Adipose tissue (tissue), 3 donors: Measurements from ENCODE around the gene GRWD1. TPM values are rescaled to one million over a fixed set of nuclear protein-coding genes. Genes with fewer than 3 reads are reported as not detected.
"Not testable (repeated sequence)": the region's sequence is repeated elsewhere in the genome, so short reads cannot be mapped to it uniquely, and the experiment has no call there.

Experiments
- H3K27ac ChIP-seq: one replicate; pipeline ENCODE4 v1.5.1; 2013; ENCODE audit warnings: low read depth, low read length
- WGBS, 3 donors: extraction: QIAGEN DNeasy Blood & Tissue Kit; methylation state at CpG; one replicate each; pipeline ENCODE4 v1.1.7; 2013; 5-methylcytosine and 5-hydroxymethylcytosine counted together
- polyA plus RNA-seq, 3 donors: library from polyadenylated mRNA; stranded (reverse); fragments of 200-250 nt; gene quantifications; one replicate each; pipeline ENCODE4 v1.2.3, GENCODE V29; 2013
- donor health status: healthy with polysubstance abuse.
- donor health status: Bipolar disorder and iron deficiency.
- donor health status: healthy.

GRWD1 gene
- polyA plus RNA-seq, 3 donors = 7.5 to 29.5 (median 12.7) TPM

- 82 to 88% (median 87%) methylated on average over 14 of the region's 14 CpGs for WGBS, 3 donors
- no peak overlapping the region for H3K27ac ChIP-seq
Observed at GRCh38 chr19:48473161-48473966, 27.6 kb downstream of the GRWD1 start.

GRCh38 chr19:48474084-48474592 is 28.4 kb downstream of the GRWD1 start:
- H3K27ac ChIP-seq = no peak overlapping the region
- WGBS, 3 donors = 85 to 92% (median 91%) methylated on average over 13 to 16 of the region's 16 CpGs

GRCh38 chr19:48475369-48476068 is 29.7 kb downstream of the GRWD1 start:
- H3K27ac ChIP-seq = no peak overlapping the region
- 78 to 89% (median 87%) methylated on average over 17 of the region's 17 CpGs for WGBS, 3 donors

- 84 to 88% (median 86%) methylated on average over 9 of the region's 9 CpGs for WGBS, 3 donors
- H3K27ac ChIP-seq = no peak overlapping the region
Observed at GRCh38 chr19:48476176-48476575, 30.4 kb downstream of the GRWD1 start.

GRCh38 chr19:48477067-48477685 is 31.4 kb downstream of the GRWD1 start:
- 74 to 82% (median 76%) methylated on average over 10 of the region's 10 CpGs for WGBS, 3 donors
- no peak overlapping the region for H3K27ac ChIP-seq

- H3K27ac ChIP-seq = no peak overlapping the region
- WGBS, 3 donors = 77 to 91% (median 85%) methylated on average over 20 to 22 of the region's 22 CpGs
Observed at GRCh38 chr19:48477698-48478338, 32.0 kb downstream of the GRWD1 start.

- H3K27ac ChIP-seq = no peak overlapping the region
- 83 to 86% (median 84%) methylated on average over 22 to 29 of the region's 29 CpGs for WGBS, 3 donors
Observed at GRCh38 chr19:48478339-48479256, 32.8 kb downstream of the GRWD1 start.

- 80 to 82% (median 81%) methylated on average over 7 of the region's 7 CpGs for WGBS, 3 donors
- H3K27ac ChIP-seq = no peak overlapping the region
Observed at GRCh38 chr19:48479686-48480085, 33.9 kb downstream of the GRWD1 start.

GRCh38 chr19:48480183-48480557 is 34.4 kb downstream of the GRWD1 start:
- no peak overlapping the region for H3K27ac ChIP-seq
- 14 to 19% (median 18%) methylated on average over 31 to 32 of the region's 32 CpGs for WGBS, 3 donors

GRCh38 chr19:48480558-48481500 is 35.0 kb downstream of the GRWD1 start:
- no peak overlapping the region for H3K27ac ChIP-seq

GRCh38 chr19:48481846-48482639 is 36.3 kb downstream of the GRWD1 start:
- no peak overlapping the region for H3K27ac ChIP-seq
- 59 to 75% (median 71%) methylated on average over 7 of the region's 7 CpGs for WGBS, 3 donors

More at GRCh38 chr19:48480558-48481500, 35.0 kb downstream of the GRWD1 start:
- WGBS, 3 donors = 10 to 18% (median 11%) methylated on average over 49 to 52 of the region's 52 CpGs

GRCh38 chr19:48483301-48483700 is 37.5 kb downstream of the GRWD1 start:
- H3K27ac ChIP-seq = no peak overlapping the region
- 33 to 45% (median 37%) methylated on average over 3 of the region's 3 CpGs for WGBS, 3 donors

- 81 to 85% (median 83%) methylated on average over 15 to 16 of the region's 16 CpGs for WGBS, 3 donors
- no peak overlapping the region for H3K27ac ChIP-seq
Observed at GRCh38 chr19:48484247-48484893, 38.6 kb downstream of the GRWD1 start.

GRCh38 chr19:48484931-48485612 is 39.3 kb downstream of the GRWD1 start:
- WGBS, 3 donors = 77 to 84% (median 84%) methylated on average over 35 to 37 of the region's 37 CpGs
- H3K27ac ChIP-seq = no peak overlapping the region

GRCh38 chr19:48486706-48487105 is 40.9 kb downstream of the GRWD1 start:
- not testable (repeated sequence) for H3K27ac ChIP-seq
- 83% methylated on average over 10 of the region's 10 CpGs for WGBS, 3 donors
